ENCODE measurements around the gene SHOX. TPM values are rescaled to one million over a fixed set of nuclear protein-coding genes. Genes with fewer than 3 reads are reported as not detected.

SHOX gene
- polyA plus RNA-seq, 1 of the 3 experiments (the other 2 are of a cell fraction), result not detected

DNA sequence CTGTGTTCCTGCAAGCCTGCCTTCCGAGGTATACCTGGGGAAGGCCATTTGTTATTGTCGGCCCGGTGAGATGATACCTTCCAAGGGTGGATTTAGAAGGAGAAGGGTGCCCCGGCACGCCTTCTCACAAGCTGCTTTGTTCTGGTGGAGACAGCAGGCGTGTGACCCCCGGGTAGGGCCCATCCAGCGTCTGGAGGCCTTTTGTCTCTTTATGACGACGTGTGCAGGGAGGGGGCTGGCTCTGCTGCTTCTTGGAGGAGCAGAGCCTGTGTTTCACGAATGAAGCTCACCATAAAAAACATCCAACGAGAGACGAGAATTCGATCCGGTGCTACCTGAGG is 45.3 kb downstream of the SHOX start:
- Histone ChIP-seq H3K36me3 (replicated peaks in 1 of 2; ENCODE audit: control insufficient read depth in 1 of 2, insufficient read depth in 2 of 2, low read length in 1 of 2) (no peaks in the 10 kb centered on the region), H3K4me3 (ENCODE audit: low read depth in 2 of 2, low read length in 1 of 2) (no peak overlapping the region), H2AFZ (ENCODE audit: low read depth) (no peak overlapping the region), H3K27ac (ENCODE audit: low read depth in 2 of 2, low read length in 1 of 2) (no peak overlapping the region), H3K79me2 (ENCODE audit: insufficient read depth) (no peaks in the 10 kb centered on the region), H3K4me1 (ENCODE audit: control insufficient read depth in 1 of 2, insufficient read depth in 2 of 2, low read depth in 1 of 2, low read length in 1 of 2) (no peaks in the 10 kb centered on the region), H3K9me2 (no peaks in the 10 kb centered on the region), H3K9ac (no peak overlapping the region), H3K9me3 (no peaks in the 10 kb centered on the region), H3K4me2 (no peak overlapping the region), H3F3A (replicated peaks; ENCODE audit: insufficient read depth) (no peaks in the 10 kb centered on the region), H3K27me3 (ENCODE audit: insufficient read depth) (peaks cover 5% of the 10 kb centered on the region; the same call in 1 of the 2 replicates), H4K20me1 (ENCODE audit: insufficient read depth) (no peaks in the 10 kb centered on the region)
- POLR2A ChIA-PET, result no interaction called here
- no peak for DNase-seq
- TF ChIP-seq, protein P1, sequence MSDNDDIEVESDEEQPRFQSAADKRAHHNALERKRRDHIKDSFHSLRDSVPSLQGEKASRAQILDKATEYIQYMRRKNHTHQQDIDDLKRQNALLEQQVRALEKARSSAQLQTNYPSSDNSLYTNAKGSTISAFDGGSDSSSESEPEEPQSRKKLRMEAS (IDR thresholded peaks at IDR 0.05; ENCODE audit: low read depth), result no peak
- no peak for TF ChIP-seq RAD21 (IDR thresholded peaks at IDR 0.05; ENCODE audit: low read length)
- no peak for TF ChIP-seq SIN3A (IDR thresholded peaks at IDR 0.05; ENCODE audit: borderline replicate concordance, low read depth, low read length)
- TF ChIP-seq, protein P2, sequence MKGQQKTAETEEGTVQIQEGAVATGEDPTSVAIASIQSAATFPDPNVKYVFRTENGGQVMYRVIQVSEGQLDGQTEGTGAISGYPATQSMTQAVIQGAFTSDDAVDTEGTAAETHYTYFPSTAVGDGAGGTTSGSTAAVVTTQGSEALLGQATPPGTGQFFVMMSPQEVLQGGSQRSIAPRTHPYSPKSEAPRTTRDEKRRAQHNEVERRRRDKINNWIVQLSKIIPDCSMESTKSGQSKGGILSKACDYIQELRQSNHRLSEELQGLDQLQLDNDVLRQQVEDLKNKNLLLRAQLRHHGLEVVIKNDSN (IDR thresholded peaks at IDR 0.05; ENCODE audit: borderline replicate concordance, low read depth), result no peak
- no peak for TF ChIP-seq MXI1 (IDR thresholded peaks at IDR 0.05; ENCODE audit: low read depth, low read length)
- CTCF ChIA-PET, result no interaction called here
- WGBS (ENCODE audit: low lambda C conversion rate), result 19% methylated on average over 13 of the region's 15 CpGs

DNA sequence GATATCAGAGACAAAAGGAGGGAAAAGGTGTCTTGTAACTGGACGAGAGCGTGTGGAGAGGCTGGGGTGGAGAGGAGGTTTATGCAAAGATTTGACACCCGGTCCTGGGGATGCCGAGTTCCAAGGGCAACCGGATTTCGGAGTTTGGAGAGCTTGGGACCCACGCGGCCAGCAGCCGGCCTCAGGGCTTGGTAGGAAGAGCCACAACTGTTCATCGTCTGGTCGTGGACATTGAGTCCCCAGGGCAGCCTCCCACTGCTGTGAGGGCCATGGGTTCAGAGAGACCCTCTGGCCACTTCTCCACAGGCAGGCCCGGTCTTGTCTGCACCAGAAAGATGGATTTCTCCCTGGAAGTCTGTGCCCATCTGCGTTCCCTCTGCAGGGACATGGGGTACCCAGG is 46.8 kb downstream of the SHOX start:
- H3K36me3 ChIP-seq (replicated peaks in 1 of 2; ENCODE audit: control insufficient read depth in 1 of 2, insufficient read depth in 2 of 2, low read length in 1 of 2), result no peaks in the 10 kb centered on the region
- no peaks in the 10 kb centered on the region for H3K4me1 ChIP-seq (ENCODE audit: control insufficient read depth in 1 of 2, insufficient read depth in 2 of 2, low read depth in 1 of 2, low read length in 1 of 2)
- POLR2A ChIA-PET, result no interaction called here
- no peaks in the 10 kb centered on the region for H3K9me3 ChIP-seq
- WGBS (ENCODE audit: low lambda C conversion rate), result 11% methylated on average over 13 of the region's 13 CpGs
- H3F3A ChIP-seq (replicated peaks; ENCODE audit: insufficient read depth), result no peaks in the 10 kb centered on the region
- no peak for DNase-seq
- no peaks in the 10 kb centered on the region for H3K79me2 ChIP-seq (ENCODE audit: insufficient read depth)
- H3K9ac ChIP-seq, result no peak overlapping the region
- no peaks in the 10 kb centered on the region for H3K9me2 ChIP-seq
- no peak overlapping the region for H3K4me3 ChIP-seq (ENCODE audit: low read depth in 2 of 2, low read length in 1 of 2)
- no peak overlapping the region for H3K27ac ChIP-seq (ENCODE audit: low read depth in 2 of 2, low read length in 1 of 2)
- no peaks in the 10 kb centered on the region for H4K20me1 ChIP-seq (ENCODE audit: insufficient read depth)
- H3K4me2 ChIP-seq, result no peak overlapping the region
- H3K27me3 ChIP-seq (ENCODE audit: insufficient read depth), result no peaks in the 10 kb centered on the region
- H2AFZ ChIP-seq (ENCODE audit: low read depth), result no peak overlapping the region
- CTCF ChIA-PET, result no interaction called here
- TF ChIP-seq, protein P3, sequence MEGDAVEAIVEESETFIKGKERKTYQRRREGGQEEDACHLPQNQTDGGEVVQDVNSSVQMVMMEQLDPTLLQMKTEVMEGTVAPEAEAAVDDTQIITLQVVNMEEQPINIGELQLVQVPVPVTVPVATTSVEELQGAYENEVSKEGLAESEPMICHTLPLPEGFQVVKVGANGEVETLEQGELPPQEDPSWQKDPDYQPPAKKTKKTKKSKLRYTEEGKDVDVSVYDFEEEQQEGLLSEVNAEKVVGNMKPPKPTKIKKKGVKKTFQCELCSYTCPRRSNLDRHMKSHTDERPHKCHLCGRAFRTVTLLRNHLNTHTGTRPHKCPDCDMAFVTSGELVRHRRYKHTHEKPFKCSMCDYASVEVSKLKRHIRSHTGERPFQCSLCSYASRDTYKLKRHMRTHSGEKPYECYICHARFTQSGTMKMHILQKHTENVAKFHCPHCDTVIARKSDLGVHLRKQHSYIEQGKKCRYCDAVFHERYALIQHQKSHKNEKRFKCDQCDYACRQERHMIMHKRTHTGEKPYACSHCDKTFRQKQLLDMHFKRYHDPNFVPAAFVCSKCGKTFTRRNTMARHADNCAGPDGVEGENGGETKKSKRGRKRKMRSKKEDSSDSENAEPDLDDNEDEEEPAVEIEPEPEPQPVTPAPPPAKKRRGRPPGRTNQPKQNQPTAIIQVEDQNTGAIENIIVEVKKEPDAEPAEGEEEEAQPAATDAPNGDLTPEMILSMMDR (IDR thresholded peaks at IDR 0.05), result no peak
- TF ChIP-seq MEF2A (IDR thresholded peaks at IDR 0.05; ENCODE audit: borderline replicate concordance, low read depth) (no peak), POLR2AphosphoS5 (IDR thresholded peaks at IDR 0.05; ENCODE audit: low read depth, low read length) (no peak), RCOR1 (IDR thresholded peaks at IDR 0.05; ENCODE audit: low read length) (no peak), TCF12 (IDR thresholded peaks at IDR 0.05) (no peak), JUND (IDR thresholded peaks at IDR 0.05) (no peak), SMC3 (IDR thresholded peaks at IDR 0.05; ENCODE audit: low read depth, low read length) (no peak), FOXM1 (IDR thresholded peaks at IDR 0.05; ENCODE audit: low read depth) (no peak), EP300 (IDR thresholded peaks at IDR 0.05; ENCODE audit: borderline replicate concordance in 1 of 2, low read depth in 1 of 2, low read length in 1 of 2) (no peak), RAD21 (IDR thresholded peaks at IDR 0.05; ENCODE audit: low read length) (no peak), TEAD4 (IDR thresholded peaks at IDR 0.05; ENCODE audit: borderline replicate concordance, insufficient read depth) (no peak), RFX5 (IDR thresholded peaks at IDR 0.05; ENCODE audit: low read length) (no peak), YY1 (IDR thresholded peaks at IDR 0.05; ENCODE audit: low read depth) (no peak), ELF1 (IDR thresholded peaks at IDR 0.05) (no peak), GATA2 (CRISPR knock-in tag; IDR thresholded peaks at IDR 0.05) (no peak)
- TF ChIP-seq, protein P4, sequence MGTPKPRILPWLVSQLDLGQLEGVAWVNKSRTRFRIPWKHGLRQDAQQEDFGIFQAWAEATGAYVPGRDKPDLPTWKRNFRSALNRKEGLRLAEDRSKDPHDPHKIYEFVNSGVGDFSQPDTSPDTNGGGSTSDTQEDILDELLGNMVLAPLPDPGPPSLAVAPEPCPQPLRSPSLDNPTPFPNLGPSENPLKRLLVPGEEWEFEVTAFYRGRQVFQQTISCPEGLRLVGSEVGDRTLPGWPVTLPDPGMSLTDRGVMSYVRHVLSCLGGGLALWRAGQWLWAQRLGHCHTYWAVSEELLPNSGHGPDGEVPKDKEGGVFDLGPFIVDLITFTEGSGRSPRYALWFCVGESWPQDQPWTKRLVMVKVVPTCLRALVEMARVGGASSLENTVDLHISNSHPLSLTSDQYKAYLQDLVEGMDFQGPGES (IDR thresholded peaks at IDR 0.05; ENCODE audit: low read depth, low read length), result no peak
- TF ChIP-seq, protein P2 (IDR thresholded peaks at IDR 0.05; ENCODE audit: borderline replicate concordance, low read depth), result no peak
- TF ChIP-seq, protein P5, sequence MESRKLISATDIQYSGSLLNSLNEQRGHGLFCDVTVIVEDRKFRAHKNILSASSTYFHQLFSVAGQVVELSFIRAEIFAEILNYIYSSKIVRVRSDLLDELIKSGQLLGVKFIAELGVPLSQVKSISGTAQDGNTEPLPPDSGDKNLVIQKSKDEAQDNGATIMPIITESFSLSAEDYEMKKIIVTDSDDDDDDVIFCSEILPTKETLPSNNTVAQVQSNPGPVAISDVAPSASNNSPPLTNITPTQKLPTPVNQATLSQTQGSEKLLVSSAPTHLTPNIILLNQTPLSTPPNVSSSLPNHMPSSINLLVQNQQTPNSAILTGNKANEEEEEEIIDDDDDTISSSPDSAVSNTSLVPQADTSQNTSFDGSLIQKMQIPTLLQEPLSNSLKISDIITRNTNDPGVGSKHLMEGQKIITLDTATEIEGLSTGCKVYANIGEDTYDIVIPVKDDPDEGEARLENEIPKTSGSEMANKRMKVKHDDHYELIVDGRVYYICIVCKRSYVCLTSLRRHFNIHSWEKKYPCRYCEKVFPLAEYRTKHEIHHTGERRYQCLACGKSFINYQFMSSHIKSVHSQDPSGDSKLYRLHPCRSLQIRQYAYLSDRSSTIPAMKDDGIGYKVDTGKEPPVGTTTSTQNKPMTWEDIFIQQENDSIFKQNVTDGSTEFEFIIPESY (IDR thresholded peaks at IDR 0.05; ENCODE audit: borderline replicate concordance, low read depth), result no peak
- TF ChIP-seq, protein P6, sequence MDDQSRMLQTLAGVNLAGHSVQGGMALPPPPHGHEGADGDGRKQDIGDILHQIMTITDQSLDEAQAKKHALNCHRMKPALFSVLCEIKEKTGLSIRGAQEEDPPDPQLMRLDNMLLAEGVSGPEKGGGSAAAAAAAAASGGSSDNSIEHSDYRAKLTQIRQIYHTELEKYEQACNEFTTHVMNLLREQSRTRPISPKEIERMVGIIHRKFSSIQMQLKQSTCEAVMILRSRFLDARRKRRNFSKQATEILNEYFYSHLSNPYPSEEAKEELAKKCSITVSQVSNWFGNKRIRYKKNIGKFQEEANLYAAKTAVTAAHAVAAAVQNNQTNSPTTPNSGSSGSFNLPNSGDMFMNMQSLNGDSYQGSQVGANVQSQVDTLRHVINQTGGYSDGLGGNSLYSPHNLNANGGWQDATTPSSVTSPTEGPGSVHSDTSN (IDR thresholded peaks at IDR 0.05), result no peak

Measured in SK-N-SH (cell line).